Measurements from ENCODE around the gene MAN1A2.
A peak's percentile ranks its signal among the peaks of the same experiment; 100 is the strongest.

The MAN1A2 gene

GRCh38 chr1:117571496-117571895 lies 204.2 kb downstream of the MAN1A2 start:
- no peak for TF ChIP-seq CTCF (IDR thresholded peaks at IDR 0.05)
- TF ChIP-seq ZFX (IDR thresholded peaks at IDR 0.05; ENCODE audit: borderline replicate concordance) = no peak

GRCh38 chr1:117572546-117572945 lies 205.3 kb downstream of the MAN1A2 start:
- no peak overlapping the region for H3K27ac ChIP-seq
- TF ChIP-seq CTCF (IDR thresholded peaks at IDR 0.05) (no peak), ZFX (IDR thresholded peaks at IDR 0.05; ENCODE audit: borderline replicate concordance) (no peak)

More at GRCh38 chr1:117571496-117571895, 204.2 kb downstream of the MAN1A2 start:
- peak overlapping the region; percentile 43 for H3K27ac ChIP-seq

- TF ChIP-seq ZFX (IDR thresholded peaks at IDR 0.05; ENCODE audit: borderline replicate concordance) (no peak), CTCF (IDR thresholded peaks at IDR 0.05) (no peak)
- H3K27ac ChIP-seq = no peak overlapping the region
These were observed 206.3 kb downstream of the MAN1A2 start for GRCh38 chr1:117573386-117574023.

GRCh38 chr1:117574161-117574835 lies 207.0 kb downstream of the MAN1A2 start:
- TF ChIP-seq ZFX (IDR thresholded peaks at IDR 0.05; ENCODE audit: borderline replicate concordance) (no peak), CTCF (IDR thresholded peaks at IDR 0.05) (no peak)
- H3K27ac ChIP-seq = peak overlapping the region; percentile 54

- TF ChIP-seq ZFX (IDR thresholded peaks at IDR 0.05; ENCODE audit: borderline replicate concordance) (no peak), CTCF (IDR thresholded peaks at IDR 0.05) (no peak)
- no peak overlapping the region for H3K27ac ChIP-seq
These were observed 208.5 kb downstream of the MAN1A2 start for GRCh38 chr1:117575586-117576225.

GRCh38 chr1:117576236-117576635 lies 209.0 kb downstream of the MAN1A2 start:
- H3K27ac ChIP-seq = no peak overlapping the region

More at GRCh38 chr1:117576236-117576635, 209.0 kb downstream of the MAN1A2 start:
- no peak for TF ChIP-seq ZFX (IDR thresholded peaks at IDR 0.05; ENCODE audit: borderline replicate concordance)
- no peak for TF ChIP-seq CTCF (IDR thresholded peaks at IDR 0.05)
